Neural cell (in vitro differentiated cells): ENCODE results near the gene TEDC2. TPM values are rescaled to one million over a fixed set of nuclear protein-coding genes. Genes with fewer than 3 reads are reported as not detected.
A peak's percentile ranks its signal among the peaks of the same experiment; 100 is the strongest.

Source experiments
- H2AFZ ChIP-seq: fragments of 200-600, 300-800 bp; sonication (generic), shearing (Covaris generic); 2 replicates; pipeline ENCODE4 v1.6.0; 2014; ENCODE audit warnings: low read depth, mild to moderate bottlenecking, antibody characterized with exemption, low read length, moderate library complexity
- H3F3A ChIP-seq: fragments of 200-600 bp; shearing (Covaris generic); 2 replicates; pipeline ENCODE4 v1.6.1; 2016; ENCODE audit warnings: mild to moderate bottlenecking, moderate library complexity, mixed read lengths, antibody characterized with exemption, low read length; ENCODE audit not compliant: insufficient read depth, poor library complexity, severe bottlenecking
- H3K27ac ChIP-seq: fragments of 200-600, 300-800 bp; sonication (generic), shearing (Covaris generic); 2 replicates; pipeline ENCODE4 v1.5.1; 2014; ENCODE audit warnings: mild to moderate bottlenecking, low read length, moderate library complexity
- H3K27me3 ChIP-seq: fragments of 300-800, 200-600 bp; sonication (generic), shearing (Covaris generic); 2 replicates; pipeline ENCODE4 v1.6.0; 2014; ENCODE audit warnings: mild to moderate bottlenecking, low read depth, low read length, moderate library complexity; ENCODE audit not compliant: insufficient read depth
- H3K36me3 ChIP-seq: fragments of 300-800, 200-600 bp; sonication (generic), shearing (Covaris generic); 2 replicates; pipeline ENCODE4 v1.5.1; 2014; ENCODE audit warnings: mild to moderate bottlenecking, antibody characterized with exemption, low read length, moderate library complexity; ENCODE audit not compliant: insufficient read depth
- H3K4me2 ChIP-seq: fragments of 300-800, 200-600 bp; sonication (generic), shearing (Covaris generic); 2 replicates; pipeline ENCODE4 v1.6.0; 2014; ENCODE audit warnings: mild to moderate bottlenecking, low read length
- H3K4me3 ChIP-seq: fragments of 300-800, 200-600 bp; sonication (generic), shearing (Covaris generic); 2 replicates; pipeline ENCODE4 v1.5.1; 2014; ENCODE audit warnings: mild to moderate bottlenecking, low read length, moderate library complexity
- H3K79me2 ChIP-seq: fragments of 200-600 bp; shearing (Covaris generic); replicated peaks from 2 replicates; pipeline ENCODE4 v1.6.0; 2014; ENCODE audit warnings: mild to moderate bottlenecking, low read length, moderate library complexity; ENCODE audit not compliant: insufficient read depth
- H3K9ac ChIP-seq: fragments of 300-800, 200-600 bp; sonication (generic), shearing (Covaris generic); 2 replicates; pipeline ENCODE4 v1.6.1; 2016; ENCODE audit warnings: mild to moderate bottlenecking, low read length, mixed read lengths
- H3K9me2 ChIP-seq: fragments of 200-600 bp; shearing (Covaris generic); 2 replicates; pipeline ENCODE4 v1.6.1; 2016; ENCODE audit warnings: mild to moderate bottlenecking, low read length, mixed read lengths; ENCODE audit not compliant: insufficient read depth
- H3K9me3 ChIP-seq: fragments of 200-600, 300-800 bp; sonication (generic), shearing (Covaris generic); 2 replicates; pipeline ENCODE4 v1.6.1; 2016; ENCODE audit warnings: mild to moderate bottlenecking, mixed run types, low read length, moderate library complexity, mixed read lengths
- H4K20me1 ChIP-seq: fragments of 200-600 bp; shearing (Covaris generic); 2 replicates; pipeline ENCODE4 v1.6.1; 2016; ENCODE audit warnings: mild to moderate bottlenecking, mixed run types; ENCODE audit not compliant: insufficient read depth
- EP300 ChIP-seq: fragments of 450-650 bp; conservative IDR thresholded peaks from 2 replicates; pipeline ENCODE4 v1.6.1; 2014; ENCODE audit warnings: antibody characterized with exemption, mild to moderate bottlenecking, moderate library complexity; ENCODE audit not compliant: poor library complexity, severe bottlenecking
- EZH2 ChIP-seq: fragments of 200-600, 300-800 bp; shearing (Covaris generic), sonication (generic); IDR thresholded peaks from 2 replicates; pipeline ENCODE4 v1.6.1; 2014; ENCODE audit warnings: antibody characterized with exemption, low read length, borderline replicate concordance, mild to moderate bottlenecking; ENCODE audit not compliant: insufficient read depth, poor library complexity, severe bottlenecking
- MXI1 ChIP-seq: fragments of 450-650 bp; conservative IDR thresholded peaks from 2 replicates; pipeline ENCODE4 v1.6.1; 2014; ENCODE audit warnings: antibody characterized with exemption, mild to moderate bottlenecking; ENCODE audit not compliant: poor library complexity, severe bottlenecking
- POLR2AphosphoS5 ChIP-seq: IDR thresholded peaks from 2 replicates; pipeline ENCODE4 v1.6.1; 2012
- RAD21 ChIP-seq: fragments of 450-650 bp; conservative IDR thresholded peaks from 2 replicates; pipeline ENCODE4 v1.6.1; 2014; ENCODE audit warnings: antibody characterized with exemption, mild to moderate bottlenecking, moderate library complexity
- SMC3 ChIP-seq: fragments of 450-650 bp; conservative IDR thresholded peaks from 2 replicates; pipeline ENCODE4 v1.6.1; 2014; ENCODE audit warnings: antibody characterized with exemption, mild to moderate bottlenecking, moderate library complexity; ENCODE audit not compliant: poor library complexity
- TAF1 ChIP-seq: IDR thresholded peaks from 2 replicates; pipeline ENCODE4 v1.6.1; 2012; ENCODE audit warnings: low read depth
- polyA plus RNA-seq: library from polyadenylated mRNA; depleted of rRNA; stranded (reverse); fragments of >200 nt; gene quantifications from 2 replicates; pipeline ENCODE4 v1.2.3, GENCODE V29; 2014
- TF ChIP-seq, protein P1 (sequence below): fragments of 450-650 bp; IDR thresholded peaks from 2 replicates; pipeline ENCODE4 v1.5.1; 2014; ENCODE audit warnings: antibody characterized with exemption, mild to moderate bottlenecking, moderate library complexity; ENCODE audit not compliant: poor library complexity, severe bottlenecking
- TF ChIP-seq, protein P2 (sequence below): IDR thresholded peaks from 2 replicates; pipeline ENCODE4 v1.6.1; 2012; ENCODE audit warnings: borderline replicate concordance

Gene TEDC2
- polyA plus RNA-seq, 1 donor from 2014 or later = 31.5 TPM

DNA sequence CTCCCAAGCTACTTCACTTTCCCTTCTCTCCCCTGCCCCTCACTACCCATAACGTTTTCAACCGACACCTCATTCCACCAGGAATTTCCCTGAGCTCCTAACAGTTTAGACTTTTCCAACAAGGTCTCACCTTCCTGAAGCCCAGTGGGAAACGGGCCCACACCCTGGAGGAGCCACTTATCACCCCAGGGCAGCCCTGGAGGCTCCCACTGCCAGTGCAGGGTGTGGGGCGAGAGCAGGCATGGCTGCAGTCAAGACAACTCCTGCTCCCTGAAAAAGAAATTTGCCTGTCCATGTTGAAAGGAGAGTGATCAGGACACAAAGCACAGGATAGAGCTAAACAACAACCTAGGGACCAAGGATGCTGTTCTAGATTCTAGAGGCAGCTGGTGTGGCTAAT is 32.4 kb upstream of the TEDC2 start:
- Histone ChIP-seq H3K27me3 (no peaks in the 10 kb centered on the region), H3K4me2 (no peak overlapping the region), H3K9ac (no peak overlapping the region), H3K9me3 (no peaks in the 10 kb centered on the region), H4K20me1 (no peaks in the 10 kb centered on the region), H3K36me3 (peaks cover 4% of the 10 kb centered on the region), H3K79me2 (peaks cover 6% of the 10 kb centered on the region), H3K27ac (no peak overlapping the region), H3K4me3 (no peak overlapping the region), H2AFZ (no peak overlapping the region), H3F3A (no peaks in the 10 kb centered on the region), H3K9me2 (no peaks in the 10 kb centered on the region)
- TF ChIP-seq POLR2AphosphoS5 = no peak
- TF ChIP-seq MXI1 = no peak
- TF ChIP-seq, protein P1, sequence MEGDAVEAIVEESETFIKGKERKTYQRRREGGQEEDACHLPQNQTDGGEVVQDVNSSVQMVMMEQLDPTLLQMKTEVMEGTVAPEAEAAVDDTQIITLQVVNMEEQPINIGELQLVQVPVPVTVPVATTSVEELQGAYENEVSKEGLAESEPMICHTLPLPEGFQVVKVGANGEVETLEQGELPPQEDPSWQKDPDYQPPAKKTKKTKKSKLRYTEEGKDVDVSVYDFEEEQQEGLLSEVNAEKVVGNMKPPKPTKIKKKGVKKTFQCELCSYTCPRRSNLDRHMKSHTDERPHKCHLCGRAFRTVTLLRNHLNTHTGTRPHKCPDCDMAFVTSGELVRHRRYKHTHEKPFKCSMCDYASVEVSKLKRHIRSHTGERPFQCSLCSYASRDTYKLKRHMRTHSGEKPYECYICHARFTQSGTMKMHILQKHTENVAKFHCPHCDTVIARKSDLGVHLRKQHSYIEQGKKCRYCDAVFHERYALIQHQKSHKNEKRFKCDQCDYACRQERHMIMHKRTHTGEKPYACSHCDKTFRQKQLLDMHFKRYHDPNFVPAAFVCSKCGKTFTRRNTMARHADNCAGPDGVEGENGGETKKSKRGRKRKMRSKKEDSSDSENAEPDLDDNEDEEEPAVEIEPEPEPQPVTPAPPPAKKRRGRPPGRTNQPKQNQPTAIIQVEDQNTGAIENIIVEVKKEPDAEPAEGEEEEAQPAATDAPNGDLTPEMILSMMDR = no peak
- no peak for TF ChIP-seq SMC3
- TF ChIP-seq EP300 = no peak
- no peak for TF ChIP-seq RAD21

DNA sequence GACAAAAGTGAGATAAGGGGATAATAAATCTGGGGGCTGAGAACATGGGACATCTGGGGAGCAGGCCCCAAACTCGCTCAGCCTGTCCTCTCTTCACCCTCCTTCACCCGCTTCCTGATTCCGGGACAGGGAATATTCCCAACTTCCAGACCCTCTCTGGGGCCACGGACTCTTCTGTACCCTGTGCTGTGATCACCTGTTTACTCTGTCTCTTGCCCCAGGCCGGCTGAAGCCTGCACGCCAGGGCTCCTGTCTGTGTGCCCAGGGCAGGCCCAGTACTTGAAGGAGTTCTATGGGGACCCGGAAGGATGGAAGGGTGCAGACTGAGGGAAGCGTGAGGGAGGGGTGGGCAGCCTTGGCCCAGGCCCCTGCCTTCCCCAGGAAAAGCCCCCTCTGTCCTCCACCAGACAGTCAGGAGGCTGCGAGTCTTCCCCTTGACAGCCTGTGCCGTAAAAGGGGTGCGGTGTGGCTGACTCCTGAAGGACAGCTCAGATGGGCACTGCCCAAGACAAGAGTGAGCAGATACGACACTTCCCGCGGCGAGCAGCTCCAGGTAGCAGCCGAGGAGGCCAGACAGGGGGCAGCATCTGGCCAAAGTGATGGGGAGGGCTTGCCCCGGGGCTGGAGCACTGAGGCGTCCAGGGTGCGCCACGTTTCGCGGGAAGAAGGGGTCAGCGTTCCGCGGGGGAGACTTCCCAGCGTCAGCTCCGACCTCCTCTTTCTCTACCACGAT is 31.7 kb upstream of the TEDC2 start:
- Histone ChIP-seq H3K4me3 (peak overlapping the region; percentile 99), H3F3A (no peaks in the 10 kb centered on the region), H3K4me2 (no peak overlapping the region), H3K27ac (no peak overlapping the region), H3K27me3 (no peaks in the 10 kb centered on the region), H3K9me3 (no peaks in the 10 kb centered on the region), H3K36me3 (peaks cover 5% of the 10 kb centered on the region), H2AFZ (peak overlapping the region; percentile 76), H3K9ac (peak overlapping the region; percentile 55), H4K20me1 (no peaks in the 10 kb centered on the region), H3K79me2 (peaks cover 6% of the 10 kb centered on the region), H3K9me2 (no peaks in the 10 kb centered on the region)
- TF ChIP-seq EP300 (no peak), MXI1 (no peak), SMC3 (no peak), TAF1 (no peak), RAD21 (no peak), POLR2AphosphoS5 (no peak), EZH2 (no peak)
- TF ChIP-seq, protein P2, sequence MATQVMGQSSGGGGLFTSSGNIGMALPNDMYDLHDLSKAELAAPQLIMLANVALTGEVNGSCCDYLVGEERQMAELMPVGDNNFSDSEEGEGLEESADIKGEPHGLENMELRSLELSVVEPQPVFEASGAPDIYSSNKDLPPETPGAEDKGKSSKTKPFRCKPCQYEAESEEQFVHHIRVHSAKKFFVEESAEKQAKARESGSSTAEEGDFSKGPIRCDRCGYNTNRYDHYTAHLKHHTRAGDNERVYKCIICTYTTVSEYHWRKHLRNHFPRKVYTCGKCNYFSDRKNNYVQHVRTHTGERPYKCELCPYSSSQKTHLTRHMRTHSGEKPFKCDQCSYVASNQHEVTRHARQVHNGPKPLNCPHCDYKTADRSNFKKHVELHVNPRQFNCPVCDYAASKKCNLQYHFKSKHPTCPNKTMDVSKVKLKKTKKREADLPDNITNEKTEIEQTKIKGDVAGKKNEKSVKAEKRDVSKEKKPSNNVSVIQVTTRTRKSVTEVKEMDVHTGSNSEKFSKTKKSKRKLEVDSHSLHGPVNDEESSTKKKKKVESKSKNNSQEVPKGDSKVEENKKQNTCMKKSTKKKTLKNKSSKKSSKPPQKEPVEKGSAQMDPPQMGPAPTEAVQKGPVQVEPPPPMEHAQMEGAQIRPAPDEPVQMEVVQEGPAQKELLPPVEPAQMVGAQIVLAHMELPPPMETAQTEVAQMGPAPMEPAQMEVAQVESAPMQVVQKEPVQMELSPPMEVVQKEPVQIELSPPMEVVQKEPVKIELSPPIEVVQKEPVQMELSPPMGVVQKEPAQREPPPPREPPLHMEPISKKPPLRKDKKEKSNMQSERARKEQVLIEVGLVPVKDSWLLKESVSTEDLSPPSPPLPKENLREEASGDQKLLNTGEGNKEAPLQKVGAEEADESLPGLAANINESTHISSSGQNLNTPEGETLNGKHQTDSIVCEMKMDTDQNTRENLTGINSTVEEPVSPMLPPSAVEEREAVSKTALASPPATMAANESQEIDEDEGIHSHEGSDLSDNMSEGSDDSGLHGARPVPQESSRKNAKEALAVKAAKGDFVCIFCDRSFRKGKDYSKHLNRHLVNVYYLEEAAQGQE = no peak
- TF ChIP-seq, protein P1 = no peak
